Fibroblast of mammary gland (primary cell): ENCODE measurements around the gene MEGF6.
"Not testable (repeated sequence)": the region's sequence is repeated elsewhere in the genome, so short reads cannot be mapped to it uniquely, and the experiment has no call there.

Experiments used
- DNase-seq: peaks from one replicate; pipeline ENCODE4 v3.0.0-alpha.2; 2010; ENCODE audit warnings: low read depth
- H3K4me3 ChIP-seq: 2 replicates; pipeline ENCODE4 v1.5.1; 2011; ENCODE audit warnings: low read depth, mild to moderate bottlenecking, low read length, moderate library complexity; ENCODE audit not compliant: control insufficient read depth
- CTCF ChIP-seq: conservative IDR thresholded peaks from 2 replicates; pipeline ENCODE4 v1.5.1; 2011; ENCODE audit warnings: low read depth, low read length, inconsistent platforms; ENCODE audit not compliant: control insufficient read depth, insufficient read depth

Gene MEGF6

GRCh38 chr1:3623441-3624199, 12.3 kb upstream of the MEGF6 start:
- H3K4me3 ChIP-seq: peak overlapping the region; percentile 83
- no peak for TF ChIP-seq CTCF
- no peak for DNase-seq

GRCh38 chr1:3622102-3622501, 10.8 kb upstream of the MEGF6 start:
- not testable (repeated sequence) for H3K4me3 ChIP-seq, DNase-seq

- peak; percentile 41 for TF ChIP-seq CTCF
- peak; percentile 12 for DNase-seq
- H3K4me3 ChIP-seq: not testable (repeated sequence)
Measured at GRCh38 chr1:3621151-3621671, 9.9 kb upstream of the MEGF6 start.

- H3K4me3 ChIP-seq: no peak overlapping the region
- no peak for DNase-seq
- no peak for TF ChIP-seq CTCF
Measured at GRCh38 chr1:3620708-3621107, 9.4 kb upstream of the MEGF6 start.

- peak; percentile 74 for TF ChIP-seq CTCF
- peak; percentile 70 for DNase-seq
Measured at GRCh38 chr1:3618881-3619671, 7.8 kb upstream of the MEGF6 start.

GRCh38 chr1:3618531-3618880, 7.2 kb upstream of the MEGF6 start:
- DNase-seq: no peak
- TF ChIP-seq CTCF: no peak
- no peak overlapping the region for H3K4me3 ChIP-seq

More at GRCh38 chr1:3618881-3619671, 7.8 kb upstream of the MEGF6 start:
- H3K4me3 ChIP-seq: no peak overlapping the region

GRCh38 chr1:3617806-3618345, 6.6 kb upstream of the MEGF6 start:
- TF ChIP-seq CTCF: no peak
- no peak overlapping the region for H3K4me3 ChIP-seq
- no peak for DNase-seq
